Neuronal stem cell (in vitro differentiated cells): ENCODE results near the gene VPS33A.

Experiments used
- DNase-seq: peaks from one replicate; pipeline ENCODE4 v3.0.0-alpha.2; 2013; ENCODE audit warnings: low spot score
- H2AFZ ChIP-seq: one replicate; pipeline ENCODE4 v1.6.1; 2013; ENCODE audit warnings: mild to moderate bottlenecking, low read length, inconsistent platforms
- H2AK5ac ChIP-seq: 2 replicates; pipeline ENCODE4 v1.6.1; 2013; ENCODE audit warnings: low read depth, mild to moderate bottlenecking, inconsistent platforms, low read length, moderate library complexity, mixed read lengths
- H2BK120ac ChIP-seq: 2 replicates; pipeline ENCODE4 v1.6.1; 2013; ENCODE audit warnings: low read depth, mild to moderate bottlenecking, inconsistent platforms, low read length, moderate library complexity, mixed read lengths
- H2BK12ac ChIP-seq: one replicate; pipeline ENCODE4 v1.6.1; 2013; ENCODE audit warnings: low read length, inconsistent platforms
- H2BK15ac ChIP-seq: 2 replicates; pipeline ENCODE4 v1.6.1; 2013; ENCODE audit warnings: mild to moderate bottlenecking, low read length, inconsistent platforms, mixed read lengths
- H2BK5ac ChIP-seq: one replicate; pipeline ENCODE4 v1.6.1; 2013; ENCODE audit warnings: inconsistent platforms, mild to moderate bottlenecking, low read length, moderate library complexity
- H3K14ac ChIP-seq: one replicate; pipeline ENCODE4 v1.6.1; 2013; ENCODE audit warnings: low read length, inconsistent platforms
- H3K18ac ChIP-seq: 2 replicates; pipeline ENCODE4 v1.6.1; 2013; ENCODE audit warnings: low read length, inconsistent platforms
- H3K23ac ChIP-seq: 2 replicates; pipeline ENCODE4 v1.6.1; 2013; ENCODE audit warnings: low read depth, mild to moderate bottlenecking, mixed read lengths, low read length, inconsistent platforms; ENCODE audit not compliant: poor library complexity
- H3K27ac ChIP-seq: replicated peaks from 3 replicates; pipeline ENCODE4 v1.5.1; 2013; ENCODE audit warnings: low read length, inconsistent platforms
- H3K27me3 ChIP-seq, 3 experiments: 2 replicates each; pipeline ENCODE4 v1.6.1; 2013; ENCODE audit warnings: low read length in 3 of 3, mild to moderate bottlenecking in 2 of 3, inconsistent platforms in 1 of 3, low read depth in 1 of 3, mixed read lengths in 1 of 3, moderate library complexity in 1 of 3; ENCODE audit not compliant: control insufficient read depth in 3 of 3, insufficient read depth in 3 of 3
- H3K36me3 ChIP-seq, 2 donors: replicated peaks in 1 of 2; 2 replicates each; pipeline ENCODE4 v1.6.1; 2013; ENCODE audit warnings: low read length in 2 of 2; ENCODE audit not compliant: control insufficient read depth in 2 of 2, insufficient read depth in 2 of 2
- H3K4ac ChIP-seq: 2 replicates; pipeline ENCODE4 v1.6.1; 2013; ENCODE audit warnings: inconsistent platforms, mild to moderate bottlenecking, low read length, moderate library complexity
- H3K4me1 ChIP-seq, 2 donors: 1 replicate in 1 of 2; 2 replicates in 1 of 2; pipeline ENCODE4 v1.6.1; 2013; ENCODE audit warnings: low read length in 2 of 2, low read depth in 1 of 2; ENCODE audit not compliant: control insufficient read depth in 2 of 2, insufficient read depth in 1 of 2
- H3K4me2 ChIP-seq: one replicate; pipeline ENCODE4 v1.6.1; 2013; ENCODE audit warnings: mild to moderate bottlenecking, low read length, inconsistent platforms; ENCODE audit not compliant: insufficient read depth, poor library complexity, severe bottlenecking
- H3K4me3 ChIP-seq, 2 donors: 2 replicates each; pipeline ENCODE4 v1.5.1; 2013; ENCODE audit warnings: low read length in 2 of 2, mild to moderate bottlenecking in 2 of 2, inconsistent platforms in 1 of 2, moderate library complexity in 1 of 2
- H3K79me1 ChIP-seq: one replicate; pipeline ENCODE4 v1.6.1; 2013; ENCODE audit warnings: low read depth, mild to moderate bottlenecking, inconsistent platforms, low read length, moderate library complexity
- H3K9ac ChIP-seq: one replicate; pipeline ENCODE4 v1.6.1; 2013; ENCODE audit warnings: mild to moderate bottlenecking, low read depth, low read length, inconsistent platforms; ENCODE audit not compliant: poor library complexity
- H3K9me3 ChIP-seq, 2 donors: replicated peaks in 1 of 2; 2 replicates each; pipeline versions ENCODE3 to v1.6.1; 2013; ENCODE audit warnings: low read length in 2 of 2, mild to moderate bottlenecking in 2 of 2, inconsistent platforms in 1 of 2, low read depth in 1 of 2, mixed read lengths in 1 of 2, moderate library complexity in 1 of 2; ENCODE audit not compliant: control insufficient read depth in 2 of 2, insufficient read depth in 1 of 2
- H4K8ac ChIP-seq: one replicate; pipeline ENCODE4 v1.6.1; 2013; ENCODE audit warnings: low read depth, mild to moderate bottlenecking, inconsistent platforms, low read length, moderate library complexity
- H4K91ac ChIP-seq: one replicate; pipeline ENCODE4 v1.6.1; 2013; ENCODE audit warnings: low read length, low read depth, mild to moderate bottlenecking, inconsistent platforms; ENCODE audit not compliant: poor library complexity
- WGBS, 2 donors: extraction: QIAGEN DNeasy Blood & Tissue Kit; methylation state at CpG; one replicate each; pipeline ENCODE4 v1.1.7; 2013; ENCODE audit warnings: missing lambda C conversion rate in 2 of 2, mixed read lengths in 1 of 2; ENCODE audit not compliant: insufficient read length in 2 of 2, insufficient replicate concordance in 1 of 2; ENCODE audit errors: extremely low coverage in 2 of 2; 5-methylcytosine and 5-hydroxymethylcytosine counted together

Gene VPS33A

GRCh38 chr12:122197612-122197966 is 68.7 kb downstream of the VPS33A start:
- Histone ChIP-seq H3K4ac (no peak overlapping the region), H2BK5ac (no peak overlapping the region), H3K14ac (no peak overlapping the region), H3K36me3 (no peaks in the 10 kb centered on the region), H3K23ac (no peak overlapping the region), H3K79me1 (no peaks in the 10 kb centered on the region), H3K18ac (no peak overlapping the region), H2AK5ac (no peak overlapping the region), H3K4me3 (no peak overlapping the region), H3K4me2 (no peak overlapping the region), H3K27me3 (peaks cover 0 to 30% (median 2%) of the 10 kb centered on the region in 3 experiments), H4K91ac (no peak overlapping the region), H2AFZ (no peak overlapping the region), H3K27ac (no peak overlapping the region), H4K8ac (no peak overlapping the region), H3K9ac (no peak overlapping the region), H2BK12ac (no peak overlapping the region), H2BK120ac (no peak overlapping the region), H3K4me1 (no peaks in the 10 kb centered on the region), H2BK15ac (no peak overlapping the region), H3K9me3 (peaks cover 0 to 3% of the 10 kb centered on the region in 2 donors)
- no peak for DNase-seq
- WGBS, 2 donors: no CpG with 5 or more reads among the region's 1 CpG

GRCh38 chr12:122195405-122195804 is 70.9 kb downstream of the VPS33A start:
- DNase-seq: no peak
- Histone ChIP-seq H3K9ac (no peak overlapping the region), H3K4me2 (no peak overlapping the region), H3K4me3 (no peak overlapping the region), H3K9me3 (peaks cover 0 to 3% of the 10 kb centered on the region in 2 donors), H2BK5ac (no peak overlapping the region), H3K27ac (no peak overlapping the region), H2BK120ac (no peak overlapping the region), H2BK15ac (no peak overlapping the region), H3K18ac (no peak overlapping the region), H3K27me3 (peaks cover 0 to 10% (median 0%) of the 10 kb centered on the region in 3 experiments), H3K4me1 (no peaks in the 10 kb centered on the region), H3K23ac (no peak overlapping the region), H3K79me1 (no peaks in the 10 kb centered on the region), H4K8ac (no peak overlapping the region), H3K14ac (no peak overlapping the region), H4K91ac (no peak overlapping the region), H2AK5ac (no peak overlapping the region), H2BK12ac (no peak overlapping the region), H2AFZ (no peak overlapping the region), H3K36me3 (no peaks in the 10 kb centered on the region), H3K4ac (no peak overlapping the region)
- WGBS, 2 donors: no CpG with 5 or more reads among the region's 4 CpGs

- no peak overlapping the region for H2AFZ ChIP-seq
- no peak overlapping the region for H3K4ac ChIP-seq
- no peak overlapping the region for H3K23ac ChIP-seq
- no peak overlapping the region for H4K8ac ChIP-seq
- H4K91ac ChIP-seq: no peak overlapping the region
- H2BK12ac ChIP-seq: no peak overlapping the region
- H2BK120ac ChIP-seq: no peak overlapping the region
- no peak overlapping the region for H2BK5ac ChIP-seq
- H3K79me1 ChIP-seq: no peaks in the 10 kb centered on the region
- no peak overlapping the region for H3K27ac ChIP-seq
- H3K9ac ChIP-seq: no peak overlapping the region
- no peak for DNase-seq
- no peak overlapping the region for H2AK5ac ChIP-seq
- H3K4me2 ChIP-seq: no peak overlapping the region
- H3K14ac ChIP-seq: no peak overlapping the region
- H3K9me3 ChIP-seq: peaks cover 0 to 3% of the 10 kb centered on the region in 2 donors
- no peak overlapping the region for H3K18ac ChIP-seq
- no peaks in the 10 kb centered on the region for H3K4me1 ChIP-seq
- peaks cover 0 to 4% (median 0%) of the 10 kb centered on the region in 3 experiments for H3K27me3 ChIP-seq
- H3K36me3 ChIP-seq: no peaks in the 10 kb centered on the region
- no CpG with 5 or more reads among the region's 1 CpG for WGBS, 2 donors
- no peak overlapping the region for H3K4me3 ChIP-seq
- no peak overlapping the region for H2BK15ac ChIP-seq
Measured at GRCh38 chr12:122194804-122195203, 71.5 kb downstream of the VPS33A start.

- Histone ChIP-seq H2BK15ac (peak overlapping the region; percentile 47), H3K27ac (no peak overlapping the region), H3K36me3 (no peaks in the 10 kb centered on the region), H3K27me3 (no peaks in the 10 kb centered on the region), H3K18ac (no peak overlapping the region), H3K79me1 (no peaks in the 10 kb centered on the region), H3K4me3 (no peak overlapping the region), H3K4ac (no peak overlapping the region), H3K23ac (no peak overlapping the region), H3K4me2 (no peak overlapping the region), H4K91ac (no peak overlapping the region), H2AFZ (no peak overlapping the region), H3K9ac (no peak overlapping the region), H3K14ac (no peak overlapping the region), H2BK5ac (no peak overlapping the region), H4K8ac (no peak overlapping the region), H3K9me3 (peaks cover 0 to 3% of the 10 kb centered on the region in 2 donors), H2BK12ac (no peak overlapping the region), H3K4me1 (peaks cover 0 to 7% of the 10 kb centered on the region in 2 donors), H2AK5ac (no peak overlapping the region), H2BK120ac (no peak overlapping the region)
- WGBS, 2 donors: no CpG with 5 or more reads among the region's 11 CpGs
- DNase-seq: no peak
Measured at GRCh38 chr12:122192441-122192840, 73.9 kb downstream of the VPS33A start.
